Endothelial cell of umbilical vein (primary cell): Measurements from ENCODE around the gene PUM2. TPM values are rescaled to one million over a fixed set of nuclear protein-coding genes. Genes with fewer than 3 reads are reported as not detected.

Experiments used
- BruUV-seq: library from RNA; stranded (reverse); fragments of 400-500 nt; replicated peaks from 2 replicates; lab custom pipeline; 2021; lab: Mats Ljungman, UMichigan
- CTCF ChIA-PET: fragments of 300-600, 350-600 bp; sonication (Branson Sonifier 250); formaldehyde crosslinking; loops from one replicate; lab custom pipeline; 2021; ENCODE audit warnings: antibody characterized with exemption, inconsistent platforms; lab: Charles Lee
- POLR2A ChIA-PET: fragments of 300-600, 350-600 bp; sonication (Branson Sonifier 250); formaldehyde crosslinking; loops from one replicate; lab custom pipeline; 2021; ENCODE audit warnings: antibody characterized with exemption, inconsistent platforms; lab: Charles Lee
- DNase-seq: peaks from one replicate; pipeline ENCODE4 v3.0.0-alpha.2; 2011; ENCODE audit warnings: low read depth, low spot score
- FAIRE-seq: peaks from 2 replicates; lab custom pipeline; 2011; peaks lifted over from hg19 to GRCh38; lab: Jason Lieb, UNC
- H2AFZ ChIP-seq: 2 replicates; pipeline ENCODE4 v1.6.0; 2012; ENCODE audit warnings: low read depth, low read length, control low read depth, inconsistent platforms
- H3K27ac ChIP-seq: 2 replicates; pipeline ENCODE4 v1.5.1; 2011; ENCODE audit warnings: low read depth, mild to moderate bottlenecking, control low read depth, low read length, moderate library complexity; ENCODE audit not compliant: insufficient read depth
- H3K27me3 ChIP-seq, 2 experiments: 2 replicates each; pipeline versions ENCODE4 v1.6.0 to v1.6.1; 2011; ENCODE audit warnings: low read length in 2 of 2, mixed read lengths in 1 of 2; ENCODE audit not compliant: control insufficient read depth in 2 of 2, insufficient read depth in 2 of 2
- H3K36me3 ChIP-seq, 2 experiments: 2 replicates in 1 of 2; 3 replicates in 1 of 2; pipeline ENCODE4 v1.5.1; 2011; ENCODE audit warnings: low read length in 2 of 2, mild to moderate bottlenecking in 1 of 2, moderate library complexity in 1 of 2; ENCODE audit not compliant: control insufficient read depth in 2 of 2, insufficient read depth in 2 of 2; ENCODE audit errors: extremely low read depth in 1 of 2
- H3K4me1 ChIP-seq: 3 replicates; pipeline ENCODE4 v1.5.1; 2011; ENCODE audit warnings: mild to moderate bottlenecking, low read length; ENCODE audit not compliant: control insufficient read depth, insufficient read depth; ENCODE audit errors: extremely low read depth
- H3K4me2 ChIP-seq: 2 replicates; pipeline ENCODE4 v1.6.1; 2011; ENCODE audit warnings: low read length, control low read depth, mixed read lengths; ENCODE audit not compliant: insufficient read depth
- H3K4me3 ChIP-seq, 3 experiments: fragments of 200-600 bp in 1 of 3; sonication (generic), shearing (Covaris generic) in 1 of 3; replicated peaks in 1 of 3; 2 replicates each; pipeline ENCODE4 v1.5.1; 2011 to 2016; ENCODE audit warnings: control low read depth in 3 of 3, low read length in 3 of 3, mild to moderate bottlenecking in 2 of 3, inconsistent platforms in 1 of 3, low read depth in 1 of 3, moderate library complexity in 1 of 3; ENCODE audit not compliant: insufficient read depth in 1 of 3
- H3K79me2 ChIP-seq: 2 replicates; pipeline ENCODE4 v1.6.0; 2012; ENCODE audit warnings: low read length, inconsistent platforms; ENCODE audit not compliant: control insufficient read depth, insufficient read depth
- H3K9ac ChIP-seq: replicated peaks from 2 replicates; pipeline ENCODE3; 2011; ENCODE audit warnings: low read length, control low read depth; ENCODE audit not compliant: insufficient read depth; ENCODE audit errors: extremely low read depth
- H3K9me1 ChIP-seq: replicated peaks from 3 replicates; pipeline ENCODE4 v1.6.0; 2011; ENCODE audit warnings: mild to moderate bottlenecking, low read length; ENCODE audit not compliant: control insufficient read depth, insufficient read depth; ENCODE audit errors: extremely low read depth
- H3K9me3 ChIP-seq: replicated peaks from 2 replicates; pipeline ENCODE4 v1.5.1; 2012; ENCODE audit warnings: low read length, inconsistent platforms; ENCODE audit not compliant: control insufficient read depth, insufficient read depth
- H4K20me1 ChIP-seq: replicated peaks from 2 replicates; pipeline ENCODE3; 2011; ENCODE audit warnings: mild to moderate bottlenecking, low read length; ENCODE audit not compliant: control insufficient read depth, insufficient read depth; ENCODE audit errors: extremely low read depth
- EZH2 ChIP-seq: IDR thresholded peaks from 2 replicates; pipeline ENCODE4 v1.6.1; 2012; ENCODE audit warnings: borderline replicate concordance, low read depth, mild to moderate bottlenecking, moderate library complexity, low read length, inconsistent platforms; ENCODE audit not compliant: severe bottlenecking
- FOS ChIP-seq: IDR thresholded peaks from 2 replicates; pipeline ENCODE4 v1.6.1; 2011; ENCODE audit warnings: mild to moderate bottlenecking, low read length, moderate library complexity, borderline replicate concordance; ENCODE audit not compliant: insufficient read depth
- GATA2 ChIP-seq: IDR thresholded peaks from 2 replicates; pipeline ENCODE4 v1.7.0; 2011; ENCODE audit warnings: low read depth, mild to moderate bottlenecking, moderate library complexity, mixed read lengths, low read length; ENCODE audit not compliant: insufficient read length, insufficient read depth
- POLR2A ChIP-seq: IDR thresholded peaks from 2 replicates; pipeline ENCODE4 v1.6.1; 2012; ENCODE audit warnings: low read depth, mild to moderate bottlenecking, control low read depth, low read length
- dilution Hi-C: fragments of 300-500 bp; cut with MboI; formaldehyde crosslinking; loops from one replicate; pipeline ENCODE4 v1.15.0; 2019; ENCODE audit warnings: low sequenced_read_pairs; ENCODE audit not compliant: extremely low pct_ligation_motif_present
- intact Hi-C: fragments of 100-400 bp; cut with micrococcal nuclease; formaldehyde crosslinking; loops from one replicate; pipeline ENCODE4 v1.10.0; 2022
- polyA plus RNA-seq, 4 experiments: library from polyadenylated mRNA; depleted of rRNA in 3 of 4; stranded (reverse) in 3 of 4; unstranded in 1 of 4; fragments of >200 nt; gene quantifications; 2 replicates each; pipeline versions ENCODE4 v1.2.1 to v1.2.3, GENCODE V29; 2011 to 2012; ENCODE audit warnings: missing spikeins in 1 of 4
- total RNA-seq: library from RNA; stranded (reverse); gene quantifications from 2 replicates; pipeline ENCODE4 v1.2.3, GENCODE V29; 2021
- TF ChIP-seq, protein P1 (sequence below): IDR thresholded peaks from 2 replicates; pipeline ENCODE4 v1.6.1; 2011; ENCODE audit not compliant: insufficient read depth, insufficient read length
- TF ChIP-seq, protein P2 (sequence below), 2 donors: IDR thresholded peaks; 1 replicate in 1 of 2; 2 replicates in 1 of 2; pipeline ENCODE4 v1.5.1; 2011; ENCODE audit warnings: low read length in 2 of 2, mild to moderate bottlenecking in 2 of 2, moderate library complexity in 2 of 2, control low read depth in 1 of 2, inconsistent platforms in 1 of 2, low read depth in 1 of 2; ENCODE audit not compliant: insufficient read depth in 1 of 2; ENCODE audit errors: extremely low read depth in 1 of 2

PUM2 gene
- total and polyA plus RNA-seq, 2 donors (not counting 3 experiments of a cell fraction or from before 2014, with no cell fraction given): 32.9 to 83.7 TPM

DNA sequence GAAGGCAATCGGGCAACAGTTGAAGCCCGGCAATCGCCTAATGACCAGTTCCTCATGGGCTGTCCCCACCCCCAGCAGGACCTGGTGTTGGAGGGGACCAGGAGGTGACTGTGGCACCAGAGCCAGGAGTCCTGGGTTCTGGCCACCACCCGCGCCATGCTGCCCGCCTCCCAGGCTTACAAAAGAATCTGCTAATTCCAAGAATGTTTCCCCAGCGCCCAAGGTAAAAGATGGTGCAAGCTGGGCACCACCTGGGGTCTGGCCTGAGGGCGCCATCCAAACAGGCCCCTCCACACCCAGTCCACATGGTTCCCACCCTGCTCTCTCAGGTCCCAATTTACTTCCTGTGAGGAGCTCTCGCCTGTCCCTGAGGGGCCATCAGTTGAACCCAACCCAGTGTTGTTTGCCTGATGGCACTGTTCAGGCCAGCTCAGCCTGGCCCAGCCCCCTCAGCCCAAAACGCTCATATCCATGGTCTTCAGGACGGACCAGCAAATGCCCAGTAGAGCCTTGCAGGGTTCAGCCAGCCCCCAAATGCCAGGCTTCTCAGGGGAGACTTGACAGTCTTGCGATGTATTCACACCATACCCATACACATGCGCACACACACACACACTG lies 130.8 kb downstream of the PUM2 start:
- Histone ChIP-seq H3K36me3 (no peaks in the 10 kb centered on the region), H3K4me3 (no peak overlapping the region), H4K20me1 (no peaks in the 10 kb centered on the region), H3K9ac (no peak overlapping the region), H3K27me3 (peaks cover 3 to 13% of the 10 kb centered on the region in 2 experiments), H3K4me1 (peaks cover 6% of the 10 kb centered on the region), H3K79me2 (no peaks in the 10 kb centered on the region), H3K9me1 (no peaks in the 10 kb centered on the region), H2AFZ (no peak overlapping the region), H3K9me3 (no peaks in the 10 kb centered on the region), H3K27ac (no peak overlapping the region), H3K4me2 (no peak overlapping the region)
- POLR2A ChIA-PET: no interaction called here
- FAIRE-seq (no peak), DNase-seq (no peak)
- TF ChIP-seq, protein P1, sequence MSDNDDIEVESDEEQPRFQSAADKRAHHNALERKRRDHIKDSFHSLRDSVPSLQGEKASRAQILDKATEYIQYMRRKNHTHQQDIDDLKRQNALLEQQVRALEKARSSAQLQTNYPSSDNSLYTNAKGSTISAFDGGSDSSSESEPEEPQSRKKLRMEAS: no peak
- TF ChIP-seq EZH2 (no peak), POLR2A (no peak), FOS (no peak), GATA2 (no peak)
- TF ChIP-seq, protein P2, sequence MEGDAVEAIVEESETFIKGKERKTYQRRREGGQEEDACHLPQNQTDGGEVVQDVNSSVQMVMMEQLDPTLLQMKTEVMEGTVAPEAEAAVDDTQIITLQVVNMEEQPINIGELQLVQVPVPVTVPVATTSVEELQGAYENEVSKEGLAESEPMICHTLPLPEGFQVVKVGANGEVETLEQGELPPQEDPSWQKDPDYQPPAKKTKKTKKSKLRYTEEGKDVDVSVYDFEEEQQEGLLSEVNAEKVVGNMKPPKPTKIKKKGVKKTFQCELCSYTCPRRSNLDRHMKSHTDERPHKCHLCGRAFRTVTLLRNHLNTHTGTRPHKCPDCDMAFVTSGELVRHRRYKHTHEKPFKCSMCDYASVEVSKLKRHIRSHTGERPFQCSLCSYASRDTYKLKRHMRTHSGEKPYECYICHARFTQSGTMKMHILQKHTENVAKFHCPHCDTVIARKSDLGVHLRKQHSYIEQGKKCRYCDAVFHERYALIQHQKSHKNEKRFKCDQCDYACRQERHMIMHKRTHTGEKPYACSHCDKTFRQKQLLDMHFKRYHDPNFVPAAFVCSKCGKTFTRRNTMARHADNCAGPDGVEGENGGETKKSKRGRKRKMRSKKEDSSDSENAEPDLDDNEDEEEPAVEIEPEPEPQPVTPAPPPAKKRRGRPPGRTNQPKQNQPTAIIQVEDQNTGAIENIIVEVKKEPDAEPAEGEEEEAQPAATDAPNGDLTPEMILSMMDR (IDR thresholded peaks at IDR 0.05; ENCODE audit: extremely low read depth in 1 of 2, insufficient read depth in 1 of 2, low read depth in 1 of 2, low read length in 2 of 2): no peak
- CTCF ChIA-PET: interaction anchor here (0.6 to 1.0 kb wide), 2 partner anchors 9 to 29 kb away, joined by 3 to 4 read pairs; no protein-coding TSS in a partner anchor
- intact Hi-C loops: no loop called here
- dilution Hi-C loops: no loop called here
- no TSS peak for BruUV-seq
